ENCODE data around the gene WAPL. TPM values are rescaled to one million over a fixed set of nuclear protein-coding genes. Genes with fewer than 3 reads are reported as not detected.

The WAPL gene
- total and polyA plus RNA-seq, 10 of the 15 experiments (the other 5 are each of a cell fraction or from before 2014, with no cell fraction given) = 15.7 to 45.8 (median 29.0) TPM

- TF ChIP-seq BCL11A (IDR thresholded peaks at IDR 0.05; ENCODE audit: low read depth, low read length) (no peak), ZBTB11 (CRISPR knock-in tag; IDR thresholded peaks at IDR 0.05) (no peak), ZNF217 (IDR thresholded peaks at IDR 0.05) (no peak), ASH2L (IDR thresholded peaks at IDR 0.05; ENCODE audit: borderline replicate concordance, low read depth) (no peak), ZBED1 (IDR thresholded peaks at IDR 0.05; ENCODE audit: borderline replicate concordance) (no peak), TCF12 (IDR thresholded peaks at IDR 0.05; ENCODE audit: low read depth, low read length) (no peak), LARP7 (IDR thresholded peaks at IDR 0.05) (no peak), SMAD5 (IDR thresholded peaks at IDR 0.05; ENCODE audit: low read depth) (no peak), SPI1 (IDR thresholded peaks at IDR 0.05; ENCODE audit: borderline replicate concordance, insufficient read depth, low read depth, low read length) (no peak), KLF5 (IDR thresholded peaks at IDR 0.05; ENCODE audit: partially characterized antibody) (no peak), SREBF2 (IDR thresholded peaks at IDR 0.05; ENCODE audit: low read length) (no peak), PKNOX1 (IDR thresholded peaks at IDR 0.05) (no peak)
These were observed 37.9 kb downstream of the WAPL start (continued) for GRCh38 chr10:86483664-86484063.
